Measurements from ENCODE around the gene DCBLD1. TPM values are rescaled to one million over a fixed set of nuclear protein-coding genes. Genes with fewer than 3 reads are reported as not detected.

The DCBLD1 gene
- total and polyA plus RNA-seq, 2 of the 13 experiments (the other 11 are each of a cell fraction or from before 2014, with no cell fraction given): 23.2 to 41.5 TPM

- TF ChIP-seq, protein P1, sequence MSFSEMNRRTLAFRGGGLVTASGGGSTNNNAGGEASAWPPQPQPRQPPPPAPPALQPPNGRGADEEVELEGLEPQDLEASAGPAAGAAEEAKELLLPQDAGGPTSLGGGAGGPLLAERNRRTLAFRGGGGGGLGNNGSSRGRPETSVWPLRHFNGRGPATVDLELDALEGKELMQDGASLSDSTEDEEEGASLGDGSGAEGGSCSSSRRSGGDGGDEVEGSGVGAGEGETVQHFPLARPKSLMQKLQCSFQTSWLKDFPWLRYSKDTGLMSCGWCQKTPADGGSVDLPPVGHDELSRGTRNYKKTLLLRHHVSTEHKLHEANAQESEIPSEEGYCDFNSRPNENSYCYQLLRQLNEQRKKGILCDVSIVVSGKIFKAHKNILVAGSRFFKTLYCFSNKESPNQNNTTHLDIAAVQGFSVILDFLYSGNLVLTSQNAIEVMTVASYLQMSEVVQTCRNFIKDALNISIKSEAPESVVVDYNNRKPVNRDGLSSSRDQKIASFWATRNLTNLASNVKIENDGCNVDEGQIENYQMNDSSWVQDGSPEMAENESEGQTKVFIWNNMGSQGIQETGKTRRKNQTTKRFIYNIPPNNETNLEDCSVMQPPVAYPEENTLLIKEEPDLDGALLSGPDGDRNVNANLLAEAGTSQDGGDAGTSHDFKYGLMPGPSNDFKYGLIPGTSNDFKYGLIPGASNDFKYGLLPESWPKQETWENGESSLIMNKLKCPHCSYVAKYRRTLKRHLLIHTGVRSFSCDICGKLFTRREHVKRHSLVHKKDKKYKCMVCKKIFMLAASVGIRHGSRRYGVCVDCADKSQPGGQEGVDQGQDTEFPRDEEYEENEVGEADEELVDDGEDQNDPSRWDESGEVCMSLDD (CRISPR knock-in tag; IDR thresholded peaks at IDR 0.05; ENCODE audit: borderline replicate concordance): no peak
- TF ChIP-seq GLI4 (CRISPR knock-in tag; IDR thresholded peaks at IDR 0.05; ENCODE audit: borderline replicate concordance) (no peak; the same call in 1 of the 2 replicates), AGO2 (optimal IDR thresholded peaks at IDR 0.05; ENCODE audit: low read depth, low read length) (peak; percentile 74), ZNF552 (CRISPR knock-in tag; IDR thresholded peaks at IDR 0.05; ENCODE audit: borderline replicate concordance) (no peak), ZNF282 (IDR thresholded peaks at IDR 0.05; ENCODE audit: partially characterized antibody) (no peak), ZNF317 (CRISPR knock-in tag; IDR thresholded peaks at IDR 0.05) (no peak), SOX6 (IDR thresholded peaks at IDR 0.05) (no peak), SOX6 (CRISPR knock-in tag; IDR thresholded peaks at IDR 0.05) (peak; percentile 61), HIVEP1 (CRISPR knock-in tag; IDR thresholded peaks at IDR 0.05) (peak; percentile 60; the same call in 1 of the 2 replicates), DMAP1 (CRISPR knock-in tag; IDR thresholded peaks at IDR 0.05) (peak; percentile 75), ZNF335 (CRISPR knock-in tag; IDR thresholded peaks at IDR 0.05) (no peak), PRDM15 (CRISPR knock-in tag; IDR thresholded peaks at IDR 0.05) (peak; percentile 68; the same call in 1 of the 2 replicates), GRHL1 (CRISPR knock-in tag; conservative IDR thresholded peaks at IDR 0.05) (no peak), ZNF547 (CRISPR knock-in tag; IDR thresholded peaks at IDR 0.05) (no peak), ZMYM2 (CRISPR knock-in tag; IDR thresholded peaks at IDR 0.05) (peak; percentile 79; the same call in 1 of the 2 replicates), ZNF292 (CRISPR knock-in tag; IDR thresholded peaks at IDR 0.05; ENCODE audit: borderline replicate concordance, low read depth) (no peak), ZBTB21 (CRISPR knock-in tag; IDR thresholded peaks at IDR 0.05) (no peak), ZNF430 (CRISPR knock-in tag; IDR thresholded peaks at IDR 0.05) (peak; percentile 58; the same call in 1 of the 2 replicates)
- TF ChIP-seq, protein P2, sequence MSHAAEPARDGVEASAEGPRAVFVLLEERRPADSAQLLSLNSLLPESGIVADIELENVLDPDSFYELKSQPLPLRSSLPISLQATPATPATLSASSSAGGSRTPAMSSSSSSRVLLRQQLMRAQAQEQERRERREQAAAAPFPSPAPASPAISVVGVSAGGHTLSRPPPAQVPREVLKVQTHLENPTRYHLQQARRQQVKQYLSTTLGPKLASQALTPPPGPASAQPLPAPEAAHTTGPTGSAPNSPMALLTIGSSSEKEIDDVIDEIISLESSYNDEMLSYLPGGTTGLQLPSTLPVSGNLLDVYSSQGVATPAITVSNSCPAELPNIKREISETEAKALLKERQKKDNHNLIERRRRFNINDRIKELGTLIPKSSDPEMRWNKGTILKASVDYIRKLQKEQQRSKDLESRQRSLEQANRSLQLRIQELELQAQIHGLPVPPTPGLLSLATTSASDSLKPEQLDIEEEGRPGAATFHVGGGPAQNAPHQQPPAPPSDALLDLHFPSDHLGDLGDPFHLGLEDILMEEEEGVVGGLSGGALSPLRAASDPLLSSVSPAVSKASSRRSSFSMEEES (CRISPR knock-in tag; IDR thresholded peaks at IDR 0.05): peak; percentile 45; the same call in 1 of the 2 replicates
These were observed at the start of gene DCBLD1 (continued) for GRCh38 chr6:117482240-117483003.
